ENCODE results near the gene TAS1R2. TPM values are rescaled to one million over a fixed set of nuclear protein-coding genes. Genes with fewer than 3 reads are reported as not detected.
"Not testable (repeated sequence)": the region's sequence is repeated elsewhere in the genome, so short reads cannot be mapped to it uniquely, and the experiment has no call there.

Gene TAS1R2
- total and polyA plus RNA-seq, 9 donors = not detected

GRCh38 chr1:18854331-18855025 is 5.0 kb downstream of the TAS1R2 start:
- intact Hi-C loops (cut with DNase I) = no loop called here

GRCh38 chr1:18852501-18852900 is 7.0 kb downstream of the TAS1R2 start:
- DNase-seq = no peak
- no peaks in the 10 kb centered on the region for H3K27me3 ChIP-seq
- no peak overlapping the region for H3K27ac ChIP-seq
- TF ChIP-seq EP300 (IDR thresholded peaks at IDR 0.05) = no peak
- no peak for TF ChIP-seq POLR2A (IDR thresholded peaks at IDR 0.05)
- TF ChIP-seq CTCF (IDR thresholded peaks at IDR 0.05) = no peak
- H3K4me3 ChIP-seq = no peak overlapping the region
- intact Hi-C loops (cut with DNase I) = no loop called here
- WGBS, 3 donors = 52 to 75% (median 56%) methylated on average over 6 of the region's 6 CpGs
- peaks cover 4% of the 10 kb centered on the region for H3K4me1 ChIP-seq (ENCODE audit: insufficient read depth)
- no peaks in the 10 kb centered on the region for H3K36me3 ChIP-seq
- no peaks in the 10 kb centered on the region for H3K9me3 ChIP-seq

More at GRCh38 chr1:18854331-18855025, 5.0 kb downstream of the TAS1R2 start:
- TF ChIP-seq EP300 (IDR thresholded peaks at IDR 0.05) (no peak), POLR2A (IDR thresholded peaks at IDR 0.05) (no peak), CTCF (IDR thresholded peaks at IDR 0.05) (no peak)
- Histone ChIP-seq H3K4me3 (no peak overlapping the region), H3K9me3 (no peaks in the 10 kb centered on the region), H3K4me1 (ENCODE audit: insufficient read depth) (peaks cover 2% of the 10 kb centered on the region), H3K27me3 (no peaks in the 10 kb centered on the region), H3K36me3 (no peaks in the 10 kb centered on the region), H3K27ac (no peak overlapping the region)
- WGBS, 3 donors = 90 to 95% (median 90%) methylated on average over 49 of the region's 49 CpGs
- no peak for DNase-seq

- Histone ChIP-seq H3K36me3 (no peaks in the 10 kb centered on the region), H3K27me3 (no peaks in the 10 kb centered on the region), H3K9me3 (no peaks in the 10 kb centered on the region), H3K4me3 (no peak overlapping the region), H3K4me1 (ENCODE audit: insufficient read depth) (peaks cover 4% of the 10 kb centered on the region), H3K27ac (no peak overlapping the region)
- intact Hi-C loops (cut with DNase I) = no loop called here
- TF ChIP-seq POLR2A (IDR thresholded peaks at IDR 0.05) = no peak
- TF ChIP-seq EP300 (IDR thresholded peaks at IDR 0.05) = no peak
- no peak for TF ChIP-seq CTCF (IDR thresholded peaks at IDR 0.05)
- WGBS, 3 donors = 4 to 15% (median 5%) methylated on average over 11 of the region's 11 CpGs
- DNase-seq = peak in 2 of 5 donors; percentile 25 to 46
Observed at GRCh38 chr1:18849261-18849711, 10.2 kb downstream of the TAS1R2 start.

GRCh38 chr1:18847723-18848122 is 11.7 kb downstream of the TAS1R2 start:
- WGBS, 3 donors = 76 to 86% (median 84%) methylated on average over 2 of the region's 2 CpGs
- H3K27ac ChIP-seq; H3K9me3 ChIP-seq; DNase-seq; intact Hi-C loops (cut with DNase I); H3K4me3 ChIP-seq; H3K4me1 ChIP-seq (ENCODE audit: insufficient read depth); H3K27me3 ChIP-seq; H3K36me3 ChIP-seq: not testable (repeated sequence)

DNA sequence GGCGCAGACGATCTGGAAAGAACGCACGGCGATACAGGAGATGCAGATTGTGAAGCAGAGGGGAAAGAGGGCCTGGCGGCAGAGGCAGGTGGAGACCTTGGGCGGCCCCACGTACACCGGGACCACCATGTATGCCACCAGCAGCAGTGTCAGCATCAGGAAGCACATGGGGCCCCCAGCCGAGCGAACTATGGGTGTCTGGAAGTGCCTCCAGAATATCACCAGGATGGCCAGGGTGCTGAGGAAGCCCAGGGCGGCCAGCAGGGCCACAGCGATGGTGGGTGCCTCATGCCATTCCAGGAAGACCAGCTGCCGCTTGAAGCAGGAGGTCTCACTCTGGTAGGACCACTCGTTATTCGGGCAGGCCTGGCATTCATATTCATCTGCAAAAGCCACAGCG is 19.3 kb downstream of the TAS1R2 start:
- WGBS, 3 donors = 90 to 91% (median 91%) methylated on average over 17 of the region's 17 CpGs
- no peak overlapping the region for H3K4me3 ChIP-seq
- H3K36me3 ChIP-seq = no peaks in the 10 kb centered on the region
- H3K27me3 ChIP-seq = no peaks in the 10 kb centered on the region
- H3K27ac ChIP-seq = no peak overlapping the region
- no peaks in the 10 kb centered on the region for H3K9me3 ChIP-seq
- no peak for DNase-seq
- intact Hi-C loops (cut with DNase I) = no loop called here
- H3K4me1 ChIP-seq (ENCODE audit: insufficient read depth) = no peaks in the 10 kb centered on the region
- TF ChIP-seq EP300 (IDR thresholded peaks at IDR 0.05) (no peak), CTCF (IDR thresholded peaks at IDR 0.05) (no peak), POLR2A (IDR thresholded peaks at IDR 0.05) (no peak)
